C4-2B (cell line): ENCODE results near the gene ADARB2.

Experiments
- CTCF ChIP-seq: fragments of 450-650 bp; conservative IDR thresholded peaks from 2 replicates; pipeline ENCODE4 v1.5.1; 2017; ENCODE audit warnings: mild to moderate bottlenecking
- ZFX ChIP-seq: fragments of 450-650 bp; IDR thresholded peaks from 2 replicates; pipeline ENCODE4 v1.6.1; 2017

GRCh38 chr10:1630304-1630703 lies 107.0 kb downstream of the ADARB2 start:
- no peak for TF ChIP-seq CTCF
- no peak for TF ChIP-seq ZFX
